ENCODE data around the gene MYO1F. TPM values are rescaled to one million over a fixed set of nuclear protein-coding genes. Genes with fewer than 3 reads are reported as not detected.

The MYO1F gene
- total RNA-seq, 4 donors from 2014 or later: 6.6 to 70.7 (median 10.9) TPM

DNA sequence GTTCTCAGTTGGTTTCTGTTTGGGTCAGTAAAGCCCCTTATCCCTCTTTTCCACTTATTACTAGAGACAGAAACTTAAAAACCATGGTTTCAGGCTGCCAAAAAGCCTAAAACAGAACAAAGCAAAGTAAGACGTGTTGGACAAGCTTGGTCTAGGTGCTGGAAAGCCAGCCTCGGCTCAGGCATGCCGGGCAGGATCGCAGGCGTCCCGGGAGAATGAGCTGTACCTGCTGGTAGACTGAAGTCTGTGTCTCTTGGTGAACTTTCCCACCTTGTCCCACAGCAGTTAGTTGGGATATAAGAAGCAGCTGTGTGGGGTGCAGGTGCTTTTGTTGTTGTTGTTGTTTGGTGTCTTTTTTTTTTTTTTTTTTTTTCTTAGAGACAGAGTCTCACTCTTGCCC is 95.6 kb downstream of the MYO1F start:
- Histone ChIP-seq H3K4me3 (no peak overlapping the region), H3K27me3 (no peaks in the 10 kb centered on the region), H3K9me3 (no peaks in the 10 kb centered on the region), H3K4me1 (peaks cover 0 to 6% (median 4%) of the 10 kb centered on the region in 4 donors), H3K36me3 (peaks cover 0 to 43% (median 16%) of the 10 kb centered on the region in 4 donors), H3K27ac (no peak overlapping the region)
- in situ Hi-C loops (cut with MboI; ENCODE audit: low pct_ligation_motif_present in 1 of 4, low pct_unique_long_range_greater_than_20kb in 1 of 4, low sequenced_read_pairs in 3 of 4): no loop called here
- TF ChIP-seq POLR2AphosphoS5 (IDR thresholded peaks at IDR 0.05): no peak
- no peak for TF ChIP-seq POLR2A (IDR thresholded peaks at IDR 0.05)
- TF ChIP-seq, protein P1, sequence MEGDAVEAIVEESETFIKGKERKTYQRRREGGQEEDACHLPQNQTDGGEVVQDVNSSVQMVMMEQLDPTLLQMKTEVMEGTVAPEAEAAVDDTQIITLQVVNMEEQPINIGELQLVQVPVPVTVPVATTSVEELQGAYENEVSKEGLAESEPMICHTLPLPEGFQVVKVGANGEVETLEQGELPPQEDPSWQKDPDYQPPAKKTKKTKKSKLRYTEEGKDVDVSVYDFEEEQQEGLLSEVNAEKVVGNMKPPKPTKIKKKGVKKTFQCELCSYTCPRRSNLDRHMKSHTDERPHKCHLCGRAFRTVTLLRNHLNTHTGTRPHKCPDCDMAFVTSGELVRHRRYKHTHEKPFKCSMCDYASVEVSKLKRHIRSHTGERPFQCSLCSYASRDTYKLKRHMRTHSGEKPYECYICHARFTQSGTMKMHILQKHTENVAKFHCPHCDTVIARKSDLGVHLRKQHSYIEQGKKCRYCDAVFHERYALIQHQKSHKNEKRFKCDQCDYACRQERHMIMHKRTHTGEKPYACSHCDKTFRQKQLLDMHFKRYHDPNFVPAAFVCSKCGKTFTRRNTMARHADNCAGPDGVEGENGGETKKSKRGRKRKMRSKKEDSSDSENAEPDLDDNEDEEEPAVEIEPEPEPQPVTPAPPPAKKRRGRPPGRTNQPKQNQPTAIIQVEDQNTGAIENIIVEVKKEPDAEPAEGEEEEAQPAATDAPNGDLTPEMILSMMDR (IDR thresholded peaks at IDR 0.05): no peak
- no peak for TF ChIP-seq EP300 (IDR thresholded peaks at IDR 0.05; ENCODE audit: low read depth)
- intact Hi-C loops (cut with DNase I; ENCODE audit: low total_unique reads): no loop called here
- WGBS, 2 donors (ENCODE audit: low coverage in 1 of 2): 90% methylated on average over 6 of the region's 6 CpGs; no CpG with 5 or more reads in 1 of the 2 donors
- DNase-seq: no peak

- no peaks in the 10 kb centered on the region for H3K9me3 ChIP-seq
- 85% methylated on average over 11 of the region's 11 CpGs; no CpG with 5 or more reads in 1 of the 2 donors for WGBS, 2 donors (ENCODE audit: low coverage in 1 of 2)
- H3K4me3 ChIP-seq: no peak overlapping the region
- H3K27me3 ChIP-seq: no peaks in the 10 kb centered on the region
- H3K36me3 ChIP-seq: peaks cover 0 to 39% (median 16%) of the 10 kb centered on the region in 4 donors
- no peak overlapping the region for H3K27ac ChIP-seq
- no peak for DNase-seq
- intact Hi-C loops (cut with DNase I; ENCODE audit: low total_unique reads): no loop called here
- peaks cover 0 to 6% (median 4%) of the 10 kb centered on the region in 4 donors for H3K4me1 ChIP-seq
- in situ Hi-C loops (cut with MboI; ENCODE audit: low pct_ligation_motif_present in 1 of 4, low pct_unique_long_range_greater_than_20kb in 1 of 4, low sequenced_read_pairs in 3 of 4): no loop called here
- no peak for TF ChIP-seq POLR2A (IDR thresholded peaks at IDR 0.05)
- TF ChIP-seq, protein P1 (IDR thresholded peaks at IDR 0.05): no peak
- no peak for TF ChIP-seq EP300 (IDR thresholded peaks at IDR 0.05; ENCODE audit: low read depth)
- no peak for TF ChIP-seq POLR2AphosphoS5 (IDR thresholded peaks at IDR 0.05)
Observed at GRCh38 chr19:8481201-8481600, 96.0 kb downstream of the MYO1F start.

DNA sequence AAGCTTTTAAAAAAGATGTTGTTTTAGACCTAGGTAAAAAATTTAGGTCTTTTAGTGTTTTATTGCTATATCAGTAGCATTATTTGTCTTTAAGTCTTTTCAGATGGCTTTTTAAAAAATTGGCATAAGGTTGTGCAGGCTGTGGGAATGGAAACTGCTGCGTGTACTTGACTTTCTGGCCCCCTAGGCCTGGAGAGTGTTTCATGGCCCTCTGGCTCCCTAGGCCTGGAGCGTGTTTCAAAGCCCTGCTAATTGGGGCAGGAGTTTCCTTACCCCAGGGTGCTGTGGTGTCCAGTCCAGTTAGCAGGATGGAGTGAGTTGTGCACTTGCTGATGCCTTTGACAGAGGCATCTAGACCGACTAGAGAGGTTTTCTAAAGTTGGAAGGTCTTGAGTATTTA is 98.6 kb downstream of the MYO1F start:
- no peaks in the 10 kb centered on the region for H3K9me3 ChIP-seq
- H3K4me3 ChIP-seq: no peak overlapping the region
- no peak for DNase-seq
- peaks cover 0 to 6% (median 4%) of the 10 kb centered on the region in 4 donors for H3K4me1 ChIP-seq
- peaks cover 0 to 43% (median 19%) of the 10 kb centered on the region in 4 donors for H3K36me3 ChIP-seq
- no peak overlapping the region for H3K27ac ChIP-seq
- TF ChIP-seq POLR2AphosphoS5 (IDR thresholded peaks at IDR 0.05): no peak
- TF ChIP-seq POLR2A (IDR thresholded peaks at IDR 0.05): no peak
- no peak for TF ChIP-seq EP300 (IDR thresholded peaks at IDR 0.05; ENCODE audit: low read depth)
- TF ChIP-seq, protein P1 (IDR thresholded peaks at IDR 0.05): no peak
- intact Hi-C loops (cut with DNase I; ENCODE audit: low total_unique reads): no loop called here
- in situ Hi-C loops (cut with MboI; ENCODE audit: low pct_ligation_motif_present in 1 of 4, low pct_unique_long_range_greater_than_20kb in 1 of 4, low sequenced_read_pairs in 3 of 4): no loop called here
- H3K27me3 ChIP-seq: no peaks in the 10 kb centered on the region
- 69 to 72% methylated on average over 3 of the region's 3 CpGs for WGBS, 2 donors (ENCODE audit: low coverage in 1 of 2)

DNA sequence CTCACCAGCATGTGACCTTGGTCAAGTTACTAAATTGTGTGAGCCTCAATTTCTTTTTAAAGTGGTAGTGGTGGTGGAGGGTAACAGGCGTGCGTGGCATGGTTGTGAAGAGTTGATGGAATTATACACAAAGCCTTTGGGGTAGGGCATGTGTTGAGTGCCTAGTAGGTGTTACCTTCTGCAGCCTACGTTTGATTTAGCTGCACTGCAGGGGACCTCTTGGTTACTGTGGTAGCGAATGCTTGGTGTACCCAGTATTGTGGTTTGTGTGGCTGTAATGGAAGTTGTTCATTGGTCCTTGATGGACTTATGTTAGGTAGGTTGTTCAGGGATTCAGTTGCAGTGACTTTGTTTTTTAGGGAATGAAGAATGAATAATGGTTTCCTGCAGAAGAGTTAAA is 99.4 kb downstream of the MYO1F start:
- Histone ChIP-seq H3K27me3 (no peaks in the 10 kb centered on the region), H3K4me3 (no peak overlapping the region), H3K4me1 (peaks cover 0 to 7% (median 5%) of the 10 kb centered on the region in 4 donors), H3K9me3 (no peaks in the 10 kb centered on the region), H3K36me3 (peaks cover 0 to 43% (median 18%) of the 10 kb centered on the region in 4 donors), H3K27ac (no peak overlapping the region)
- in situ Hi-C loops (cut with MboI; ENCODE audit: low pct_ligation_motif_present in 1 of 4, low pct_unique_long_range_greater_than_20kb in 1 of 4, low sequenced_read_pairs in 3 of 4) (no loop called here), intact Hi-C loops (cut with DNase I; ENCODE audit: low total_unique reads) (no loop called here)
- DNase-seq: no peak
- TF ChIP-seq POLR2A (IDR thresholded peaks at IDR 0.05) (no peak), POLR2AphosphoS5 (IDR thresholded peaks at IDR 0.05) (no peak), EP300 (IDR thresholded peaks at IDR 0.05; ENCODE audit: low read depth) (no peak)
- TF ChIP-seq, protein P1 (IDR thresholded peaks at IDR 0.05): no peak
- 67 to 69% methylated on average over 2 to 4 of the region's 4 CpGs for WGBS, 2 donors (ENCODE audit: low coverage in 1 of 2)

Measured in transverse colon (tissue), 4 donors.